Kidney (tissue), 14 donors: ENCODE measurements around the gene PTGDR2. TPM values are rescaled to one million over a fixed set of nuclear protein-coding genes. Genes with fewer than 3 reads are reported as not detected.

ENCODE experiments used
- DNase-seq, 5 donors: peaks; one replicate each; pipeline ENCODE4 v3.0.0-alpha.2; 2013 to 2020
- FAIRE-seq: peaks from 2 replicates; lab custom pipeline; 2012; peaks lifted over from hg19 to GRCh38; lab: Jason Lieb, UNC
- H3K27ac ChIP-seq, 2 donors: one replicate each; pipeline ENCODE4 v1.7.0; 2013; ENCODE audit warnings: low read depth in 2 of 2, low read length in 2 of 2, inconsistent platforms in 1 of 2
- H3K27me3 ChIP-seq: one replicate; pipeline ENCODE4 v1.7.1; 2013; ENCODE audit warnings: low read length, inconsistent platforms; ENCODE audit not compliant: control insufficient read depth, insufficient read depth
- H3K36me3 ChIP-seq, 3 donors: one replicate each; pipeline versions ENCODE4 v1.7.0 to v1.7.1; 2013; ENCODE audit warnings: low read length in 3 of 3, control low read depth in 1 of 3, inconsistent platforms in 1 of 3; ENCODE audit not compliant: insufficient read depth in 3 of 3, control insufficient read depth in 2 of 3
- H3K4me1 ChIP-seq, 3 donors: one replicate each; pipeline versions ENCODE4 v1.7.0 to v1.7.1; 2013; ENCODE audit warnings: low read length in 3 of 3, inconsistent platforms in 1 of 3, low read depth in 1 of 3; ENCODE audit not compliant: control insufficient read depth in 2 of 3, insufficient read depth in 2 of 3
- H3K4me3 ChIP-seq, 3 donors: one replicate each; pipeline versions ENCODE4 v1.7.0 to v1.8.1; 2013; ENCODE audit warnings: low read length in 3 of 3, control low read depth in 1 of 3, inconsistent platforms in 1 of 3
- H3K9ac ChIP-seq, 3 donors: one replicate each; pipeline versions ENCODE4 v1.7.0 to v1.7.1; 2013; ENCODE audit warnings: low read length in 3 of 3, control low read depth in 1 of 3, inconsistent platforms in 1 of 3
- H3K9me3 ChIP-seq, 3 donors: one replicate each; pipeline versions ENCODE4 v1.7.0 to v1.7.1; 2013; ENCODE audit warnings: low read length in 3 of 3, control low read depth in 1 of 3, inconsistent platforms in 1 of 3; ENCODE audit not compliant: control insufficient read depth in 2 of 3, insufficient read depth in 1 of 3
- CTCF ChIP-seq: IDR thresholded peaks from 3 replicates; pipeline ENCODE4 v1.5.1; 2012; ENCODE audit warnings: mild to moderate bottlenecking, moderate library complexity, borderline replicate concordance; ENCODE audit not compliant: insufficient read depth; ENCODE audit errors: extremely low read depth
- intact Hi-C: fragments of 100-400 bp; cut with DNase I; formaldehyde crosslinking; loops from one replicate; pipeline ENCODE4 v1.11.1; 2022
- polyA plus RNA-seq: library from polyadenylated mRNA; stranded (reverse); fragments of 350-450 nt; fragmentation: Illumina TruSeq; extraction: RNeasy Lipid Tissue Mini Kit (QIAGEN cat#74804); gene quantifications from one replicate; pipeline ENCODE4 v1.2.3, GENCODE V29; 2014; ENCODE audit warnings: low read depth, low replicate concordance; ENCODE audit not compliant: insufficient read depth
- total RNA-seq: library from RNA; stranded (reverse); fragmentation: NEBNext Ultra II Directional; extraction: Animal tissue kit (Norgen Biotek cat#: 25700); gene quantifications from one replicate; pipeline ENCODE4 v1.2.1, GENCODE V29; 2021
- donor health status: control.
- donor health status: control.
- donor health status: control.
- donor health status: control.
- donor health status: control.
- donor health status: DM: yes; HTN: yes; CAD: no.
- donor health status: Normal renal cell carcinoma (clear cell type).

The PTGDR2 gene
- total and polyA plus RNA-seq, 2 donors from 2014 or later, result 0.16 TPM; not detected in 1

- Histone ChIP-seq H3K36me3 (no peaks in the 10 kb centered on the region), H3K4me1 (no peaks in the 10 kb centered on the region), H3K27ac (no peak overlapping the region), H3K27me3 (no peaks in the 10 kb centered on the region), H3K9me3 (no peaks in the 10 kb centered on the region), H3K4me3 (no peak overlapping the region), H3K9ac (no peak overlapping the region)
- intact Hi-C loops, result loop anchor here (10.0 kb wide), 1 partner anchor 339 kb away; no protein-coding TSS in a partner anchor
- TF ChIP-seq CTCF, result no peak
- no peak for DNase-seq
- FAIRE-seq, result no peak
Observed at GRCh38 chr11:60835534-60835846, 20.3 kb downstream of the PTGDR2 start.

DNA sequence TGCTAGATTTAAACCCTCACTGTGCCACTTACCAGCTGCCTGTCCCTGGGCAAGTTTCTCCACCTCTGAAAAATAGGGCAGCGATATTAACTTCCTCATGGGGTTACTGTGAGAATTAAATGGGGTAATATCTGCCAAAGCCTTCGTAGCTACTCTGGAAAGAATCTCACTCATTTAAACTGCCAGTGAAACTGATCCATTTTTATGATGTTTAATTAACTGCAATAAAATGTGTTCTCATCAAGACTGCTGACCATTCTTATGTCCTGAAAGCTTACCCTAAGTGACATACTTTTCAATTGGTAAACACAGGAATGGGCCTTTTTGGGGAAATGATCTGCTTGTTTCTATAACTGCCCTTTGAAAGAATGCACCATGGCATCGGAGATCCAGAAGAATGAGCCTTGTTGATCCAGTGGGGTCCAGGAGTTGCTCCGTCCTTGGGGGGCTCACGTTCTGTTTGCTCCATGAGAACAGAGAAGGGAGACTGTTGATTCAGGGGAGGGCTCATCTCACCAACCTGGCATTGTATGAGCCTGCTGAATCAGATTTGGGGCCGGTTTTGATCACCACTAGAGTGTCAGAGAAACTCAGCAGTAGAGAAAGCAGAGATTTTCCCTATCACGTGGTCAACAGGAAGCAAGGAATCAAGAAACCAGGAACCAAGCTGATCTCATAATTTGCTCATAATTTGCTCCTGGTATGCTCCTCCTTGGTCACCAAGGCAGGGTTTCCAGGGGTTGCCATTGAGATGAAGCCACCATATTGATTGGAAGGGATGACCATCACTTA, 20.8 kb downstream of the PTGDR2 start:
- no peak for TF ChIP-seq CTCF
- Histone ChIP-seq H3K27ac (no peak overlapping the region), H3K4me3 (no peak overlapping the region), H3K4me1 (no peaks in the 10 kb centered on the region), H3K27me3 (no peaks in the 10 kb centered on the region), H3K36me3 (no peaks in the 10 kb centered on the region), H3K9me3 (no peaks in the 10 kb centered on the region), H3K9ac (no peak overlapping the region)
- no peak for DNase-seq
- intact Hi-C loops, result loop anchor here (5.0 to 10.0 kb wide), 2 partner anchors 62 to 340 kb away; no protein-coding TSS in a partner anchor
- FAIRE-seq, result no peak

DNA sequence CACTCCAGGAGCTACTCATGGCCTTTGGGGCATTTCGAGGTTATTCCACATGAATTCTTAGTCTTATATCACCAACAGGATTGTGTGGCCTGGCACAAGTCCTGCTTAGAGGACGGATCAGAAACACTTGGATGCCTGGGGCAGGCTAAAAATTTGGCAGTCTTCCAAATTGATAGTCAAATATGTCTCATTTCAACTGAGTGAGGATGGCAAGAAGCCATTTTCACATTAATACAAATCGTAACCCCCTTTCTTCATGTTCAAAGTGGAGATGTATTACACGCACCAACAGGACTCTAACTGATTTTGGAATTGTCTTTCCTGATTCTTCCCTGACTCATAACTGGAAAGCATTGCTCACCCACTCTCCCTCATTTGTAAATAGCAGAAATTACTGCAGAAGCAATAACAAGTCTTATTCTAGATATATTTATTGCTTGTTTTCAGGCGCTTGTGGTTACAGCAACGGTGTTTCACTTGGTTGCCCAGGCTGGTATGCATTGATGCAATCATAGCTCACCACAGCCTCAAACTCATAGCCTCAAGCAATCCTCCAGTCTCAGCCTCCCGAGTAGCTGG, 24.2 kb downstream of the PTGDR2 start:
- no peak overlapping the region for H3K9ac ChIP-seq
- no peak overlapping the region for H3K27ac ChIP-seq
- H3K27me3 ChIP-seq, result no peaks in the 10 kb centered on the region
- DNase-seq, result no peak
- no peaks in the 10 kb centered on the region for H3K36me3 ChIP-seq
- no peak overlapping the region for H3K4me3 ChIP-seq
- TF ChIP-seq CTCF, result no peak
- intact Hi-C loops, result loop anchor here (5.0 to 10.0 kb wide), 2 partner anchors 66 to 343 kb away; no protein-coding TSS in a partner anchor
- FAIRE-seq, result no peak
- no peaks in the 10 kb centered on the region for H3K4me1 ChIP-seq
- H3K9me3 ChIP-seq, result no peaks in the 10 kb centered on the region
